HepG2 (cell line): ENCODE measurements around the gene SGPL1. TPM values are rescaled to one million over a fixed set of nuclear protein-coding genes. Genes with fewer than 3 reads are reported as not detected.

Experiments
- ATAC-seq: fragments of 200-7000 bp; cut with Tn5 transposase; 3 replicates; pipeline ENCODE4 v1.9.1; 2020; ENCODE audit warnings: mild to moderate bottlenecking, moderate library complexity
- BruUV-seq: library from RNA; stranded (reverse); fragments of 400-500 nt; replicated peaks from 2 replicates; lab custom pipeline; 2021; lab: Mats Ljungman, UMichigan
- CTCF ChIA-PET: fragments of 300-600 bp; formaldehyde crosslinking; extraction: SDS; loops from one replicate; lab custom pipeline; 2021; ENCODE audit warnings: low total read pairs, inconsistent platforms, low intra/inter-chr PET ratio; lab: Yijun Ruan, JAX
- POLR2A ChIA-PET: fragments of 350-600 bp; sonication (Branson Sonifier 250); formaldehyde crosslinking; loops from one replicate; lab custom pipeline; 2020; ENCODE audit warnings: antibody characterized with exemption, inconsistent platforms; lab: Yijun Ruan, JAX
- DNase-seq: peaks from one replicate; pipeline ENCODE4 v3.0.0-alpha.2; 2015; ENCODE audit warnings: low spot score
- FAIRE-seq: peaks from 3 replicates; lab custom pipeline; 2011; peaks lifted over from hg19 to GRCh38; lab: Jason Lieb, UNC
- H2AFZ ChIP-seq: one replicate; pipeline ENCODE4 v1.6.1; 2011; ENCODE audit warnings: low read length, inconsistent platforms
- H3K27ac ChIP-seq: fragments of 300-600 bp; 3 replicates; pipeline ENCODE4 v1.8.0; 2011; ENCODE audit warnings: mixed run types, mild to moderate bottlenecking, mixed read lengths, low read length, inconsistent platforms; ENCODE audit not compliant: insufficient read depth; ENCODE audit errors: extremely low read length
- H3K27me3 ChIP-seq, 2 experiments: fragments of 200-600 bp in 1 of 2; 2 replicates in 1 of 2; 3 replicates in 1 of 2; pipeline versions ENCODE4 v1.6.0 to v1.8.0; 2011; ENCODE audit warnings: low read length in 2 of 2, mild to moderate bottlenecking in 2 of 2, moderate library complexity in 2 of 2, inconsistent platforms in 1 of 2; ENCODE audit not compliant: insufficient read depth in 2 of 2, control insufficient read depth in 1 of 2
- H3K36me3 ChIP-seq, 2 experiments: fragments of 200-600 bp in 1 of 2; replicated peaks in 1 of 2; 2 replicates in 1 of 2; 3 replicates in 1 of 2; pipeline versions ENCODE4 v1.5.1 to v1.8.0; 2011; ENCODE audit warnings: low read length in 2 of 2, inconsistent platforms in 1 of 2; ENCODE audit not compliant: insufficient read depth in 2 of 2, control insufficient read depth in 1 of 2
- H3K4me1 ChIP-seq: 2 replicates; pipeline ENCODE4 v1.5.1; 2012; ENCODE audit warnings: low read length, inconsistent platforms; ENCODE audit not compliant: insufficient read depth
- H3K4me2 ChIP-seq: 2 replicates; pipeline ENCODE4 v1.6.0; 2011; ENCODE audit warnings: low read depth, low read length, inconsistent platforms
- H3K4me3 ChIP-seq, 3 experiments: fragments of 200-600 bp in 1 of 3; sonication (generic), shearing (Covaris generic) in 1 of 3; replicated peaks in 1 of 3; 2 replicates each; pipeline ENCODE4 v1.5.1; 2011 to 2016; ENCODE audit warnings: low read length in 3 of 3, inconsistent platforms in 2 of 3, low read depth in 2 of 3, mild to moderate bottlenecking in 2 of 3, control low read depth in 1 of 3, mixed read lengths in 1 of 3; ENCODE audit not compliant: insufficient read depth in 1 of 3
- H3K79me2 ChIP-seq: one replicate; pipeline ENCODE4 v1.6.1; 2011; ENCODE audit warnings: low read length, inconsistent platforms; ENCODE audit not compliant: insufficient read depth
- H3K9ac ChIP-seq: 2 replicates; pipeline ENCODE4 v1.6.0; 2011; ENCODE audit warnings: mild to moderate bottlenecking, low read depth, low read length, inconsistent platforms; ENCODE audit not compliant: insufficient read depth
- H3K9me3 ChIP-seq: 2 replicates; pipeline ENCODE4 v1.5.1; 2012; ENCODE audit warnings: mild to moderate bottlenecking, low read length
- H4K20me1 ChIP-seq: 2 replicates; pipeline ENCODE4 v1.6.0; 2011; ENCODE audit warnings: inconsistent platforms, mild to moderate bottlenecking, low read length, moderate library complexity; ENCODE audit not compliant: insufficient read depth
- FOXC1 ChIP-seq: sonication (generic); formaldehyde crosslinking; IDR thresholded peaks from 2 replicates; pipeline ENCODE4 v1.8.0; 2022; ENCODE audit warnings: mild to moderate bottlenecking, missing genetic modification reagents, borderline replicate concordance
- HMG20A ChIP-seq: IDR thresholded peaks from 2 replicates; pipeline ENCODE4 v1.6.1; 2016; ENCODE audit warnings: borderline replicate concordance
- NONO ChIP-seq, 2 experiments: fragments of 450-650 bp in 1 of 2; sonication (generic) in 1 of 2; formaldehyde crosslinking in 1 of 2; IDR thresholded peaks in 1 of 2; conservative IDR thresholded peaks in 1 of 2; 2 replicates each; pipeline versions ENCODE4 v1.6.1 to v1.8.0; 2017 to 2022; ENCODE audit warnings: mild to moderate bottlenecking in 1 of 2, missing genetic modification reagents in 1 of 2, moderate library complexity in 1 of 2
- NR1H2 ChIP-seq: sonication (generic); formaldehyde crosslinking; IDR thresholded peaks from 2 replicates; pipeline ENCODE4 v1.8.1; 2022; ENCODE audit warnings: low read depth, missing genetic modification reagents, borderline replicate concordance
- SPEN ChIP-seq: sonication (generic); formaldehyde crosslinking; IDR thresholded peaks from 2 replicates; pipeline ENCODE4 v1.5.1; 2020; ENCODE audit warnings: low read depth, mild to moderate bottlenecking, missing genetic modification reagents
- ZNF24 ChIP-seq: fragments of 450-650 bp; IDR thresholded peaks from 2 replicates; pipeline ENCODE4 v1.6.1; 2017; ENCODE audit warnings: antibody characterized with exemption, mild to moderate bottlenecking
- ZNF326 ChIP-seq: sonication (generic); formaldehyde crosslinking; IDR thresholded peaks from 2 replicates; pipeline ENCODE4 v1.4.0; 2020; ENCODE audit warnings: missing genetic modification reagents, borderline replicate concordance
- ZNF652 ChIP-seq: IDR thresholded peaks from 2 replicates; pipeline ENCODE4 v1.6.1; 2016; ENCODE audit warnings: low read depth, borderline replicate concordance
- WGBS: methylation state at CpG from one replicate; pipeline ENCODE4 v1.1.6; 2017; ENCODE audit warnings: low lambda C conversion rate; 5-methylcytosine and 5-hydroxymethylcytosine counted together
- in situ Hi-C: cut with HindIII; loops from 2 replicates; pipeline ENCODE4 v1.10.0; 2017; ENCODE audit warnings: low pct_unique_long_range_greater_than_20kb; ENCODE audit not compliant: extremely low pct_ligation_motif_present
- intact Hi-C: fragments of 100-400 bp; cut with micrococcal nuclease; formaldehyde crosslinking; loops from one replicate; pipeline ENCODE4 v1.10.0; 2022; ENCODE audit not compliant: unreplicated experiment
- polyA plus RNA-seq, 8 experiments: library from polyadenylated mRNA; depleted of rRNA in 3 of 8; stranded (reverse) in 7 of 8; unstranded in 1 of 8; fragments of >200 nt; fragmentation: Illumina TruSeq in 4 of 8; extraction: Trizol in 4 of 8; gene quantifications; 2 replicates each; pipeline versions ENCODE4 v1.2.1 to v1.2.3, GENCODE V29; 2011 to 2016; ENCODE audit warnings: low read depth in 4 of 8, missing spikeins in 1 of 8, mixed read lengths in 1 of 8; ENCODE audit not compliant: insufficient read depth in 1 of 8
- total RNA-seq, 5 experiments: library from RNA; depleted of rRNA; stranded (reverse); fragments of >200 nt; fragmentation: Illumina TruSeq; extraction: Trizol; gene quantifications; 2 replicates each; pipeline ENCODE4 v1.2.3, GENCODE V29; 2016; ENCODE audit warnings: low read depth in 1 of 5
- TF ChIP-seq, protein P1 (sequence below): sonication (generic); formaldehyde crosslinking; IDR thresholded peaks from 2 replicates; pipeline ENCODE4 v1.4.0; 2020; ENCODE audit warnings: missing genetic modification reagents
- TF ChIP-seq, protein P2 (sequence below): sonication (generic); formaldehyde crosslinking; IDR thresholded peaks from 2 replicates; pipeline ENCODE4 v1.4.0; 2020; ENCODE audit warnings: missing genetic modification reagents
- TF ChIP-seq, protein P3 (sequence below): IDR thresholded peaks from 2 replicates; pipeline ENCODE4 v1.6.1; 2016; ENCODE audit warnings: low read depth, borderline replicate concordance

SGPL1 gene
- total and polyA plus RNA-seq, 2 of the 13 experiments (the other 11 are each of a cell fraction or from before 2014, with no cell fraction given), result 17.6 to 25.0 TPM

DNA sequence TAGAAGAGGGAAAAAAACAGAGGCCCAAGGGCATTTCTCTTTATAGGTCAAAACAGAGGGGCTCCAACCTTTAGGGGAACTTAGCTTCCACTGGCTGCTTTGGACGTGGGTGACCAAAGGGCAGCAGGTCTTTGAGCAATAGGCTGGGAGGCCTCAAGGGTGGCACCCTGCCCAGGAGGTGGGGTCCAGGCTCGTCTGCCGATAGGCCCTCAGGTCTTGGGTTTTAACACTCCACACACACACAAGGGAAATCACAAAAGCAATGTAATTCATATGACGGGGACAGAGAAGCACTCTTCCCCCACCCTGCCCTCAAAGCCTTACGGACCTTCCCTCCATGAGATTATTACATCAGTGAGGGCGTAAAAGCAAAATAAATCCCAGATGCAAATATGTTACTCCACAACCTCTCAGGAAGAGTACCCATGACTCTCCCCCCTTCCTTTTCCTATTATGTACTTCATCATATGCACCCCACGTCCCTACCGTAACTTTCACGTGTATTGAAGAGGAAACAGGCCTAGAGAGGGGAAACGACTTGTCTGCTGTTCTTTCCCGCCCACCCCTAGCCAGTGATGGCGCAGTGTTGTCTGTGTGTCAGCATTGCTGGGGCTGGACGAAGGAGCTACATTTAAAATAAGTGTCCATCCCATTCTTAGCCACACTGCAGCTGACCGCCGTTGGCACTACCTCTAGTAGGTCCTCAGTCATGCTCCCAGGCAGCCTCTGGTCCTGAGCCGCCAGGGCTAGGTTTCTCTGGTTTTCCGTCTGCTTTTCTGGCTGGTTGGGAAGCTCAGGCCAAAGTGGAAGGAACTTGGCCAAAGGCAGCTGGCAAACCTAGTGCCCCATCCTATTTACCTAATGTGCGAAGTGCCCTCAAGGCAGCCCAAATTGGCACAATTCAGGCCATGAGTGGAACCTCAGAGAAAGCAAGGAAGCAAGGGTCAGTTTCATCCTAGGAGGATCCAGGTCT lies 70.5 kb downstream of the SGPL1 start:
- Histone ChIP-seq H2AFZ (no peak overlapping the region), H3K36me3 (peaks cover 11 to 42% of the 10 kb centered on the region in 2 experiments; a peak in 4 of 5 replicates), H3K79me2 (peaks cover 18% of the 10 kb centered on the region), H3K4me3 (peak overlapping the region in 1 of 3 experiments; percentile 87; a peak in 1 of 6 replicates), H4K20me1 (peaks cover 3% of the 10 kb centered on the region; the same call in 1 of the 2 replicates), H3K27me3 (no peaks in the 10 kb centered on the region; a peak in 1 of 5 replicates), H3K4me1 (peaks cover 44% of the 10 kb centered on the region), H3K9me3 (no peaks in the 10 kb centered on the region), H3K27ac (no peak overlapping the region), H3K9ac (no peak overlapping the region), H3K4me2 (peak overlapping the region; percentile 88; the same call in 1 of the 2 replicates)
- in situ Hi-C loops (loop anchor here (10.0 kb wide), 1 partner anchor 331 kb away; no protein-coding TSS in a partner anchor), intact Hi-C loops (no loop called here)
- BruUV-seq, result no TSS peak
- 96% methylated on average over 18 of the region's 18 CpGs for WGBS
- POLR2A ChIA-PET, result no interaction called here
- no peak for ATAC-seq
- CTCF ChIA-PET, result no interaction called here
- FAIRE-seq, result no peak
- no peak for DNase-seq
- TF ChIP-seq, protein P1, sequence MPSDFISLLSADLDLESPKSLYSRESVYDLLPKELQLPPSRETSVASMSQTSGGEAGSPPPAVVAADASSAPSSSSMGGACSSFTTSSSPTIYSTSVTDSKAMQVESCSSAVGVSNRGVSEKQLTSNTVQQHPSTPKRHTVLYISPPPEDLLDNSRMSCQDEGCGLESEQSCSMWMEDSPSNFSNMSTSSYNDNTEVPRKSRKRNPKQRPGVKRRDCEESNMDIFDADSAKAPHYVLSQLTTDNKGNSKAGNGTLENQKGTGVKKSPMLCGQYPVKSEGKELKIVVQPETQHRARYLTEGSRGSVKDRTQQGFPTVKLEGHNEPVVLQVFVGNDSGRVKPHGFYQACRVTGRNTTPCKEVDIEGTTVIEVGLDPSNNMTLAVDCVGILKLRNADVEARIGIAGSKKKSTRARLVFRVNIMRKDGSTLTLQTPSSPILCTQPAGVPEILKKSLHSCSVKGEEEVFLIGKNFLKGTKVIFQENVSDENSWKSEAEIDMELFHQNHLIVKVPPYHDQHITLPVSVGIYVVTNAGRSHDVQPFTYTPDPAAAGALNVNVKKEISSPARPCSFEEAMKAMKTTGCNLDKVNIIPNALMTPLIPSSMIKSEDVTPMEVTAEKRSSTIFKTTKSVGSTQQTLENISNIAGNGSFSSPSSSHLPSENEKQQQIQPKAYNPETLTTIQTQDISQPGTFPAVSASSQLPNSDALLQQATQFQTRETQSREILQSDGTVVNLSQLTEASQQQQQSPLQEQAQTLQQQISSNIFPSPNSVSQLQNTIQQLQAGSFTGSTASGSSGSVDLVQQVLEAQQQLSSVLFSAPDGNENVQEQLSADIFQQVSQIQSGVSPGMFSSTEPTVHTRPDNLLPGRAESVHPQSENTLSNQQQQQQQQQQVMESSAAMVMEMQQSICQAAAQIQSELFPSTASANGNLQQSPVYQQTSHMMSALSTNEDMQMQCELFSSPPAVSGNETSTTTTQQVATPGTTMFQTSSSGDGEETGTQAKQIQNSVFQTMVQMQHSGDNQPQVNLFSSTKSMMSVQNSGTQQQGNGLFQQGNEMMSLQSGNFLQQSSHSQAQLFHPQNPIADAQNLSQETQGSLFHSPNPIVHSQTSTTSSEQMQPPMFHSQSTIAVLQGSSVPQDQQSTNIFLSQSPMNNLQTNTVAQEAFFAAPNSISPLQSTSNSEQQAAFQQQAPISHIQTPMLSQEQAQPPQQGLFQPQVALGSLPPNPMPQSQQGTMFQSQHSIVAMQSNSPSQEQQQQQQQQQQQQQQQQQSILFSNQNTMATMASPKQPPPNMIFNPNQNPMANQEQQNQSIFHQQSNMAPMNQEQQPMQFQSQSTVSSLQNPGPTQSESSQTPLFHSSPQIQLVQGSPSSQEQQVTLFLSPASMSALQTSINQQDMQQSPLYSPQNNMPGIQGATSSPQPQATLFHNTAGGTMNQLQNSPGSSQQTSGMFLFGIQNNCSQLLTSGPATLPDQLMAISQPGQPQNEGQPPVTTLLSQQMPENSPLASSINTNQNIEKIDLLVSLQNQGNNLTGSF, result no peak
- TF ChIP-seq SPEN (CRISPR knock-in tag) (no peak), NR1H2 (CRISPR knock-in tag) (no peak), ZNF326 (CRISPR knock-in tag) (no peak), ZNF24 (no peak), FOXC1 (CRISPR knock-in tag) (no peak), NONO (IDR thresholded peaks at IDR 0.05) (no peak), NONO (CRISPR knock-in tag; conservative IDR thresholded peaks at IDR 0.05) (no peak), HMG20A (CRISPR knock-in tag) (no peak), ZNF652 (CRISPR knock-in tag) (no peak)
- TF ChIP-seq, protein P2, sequence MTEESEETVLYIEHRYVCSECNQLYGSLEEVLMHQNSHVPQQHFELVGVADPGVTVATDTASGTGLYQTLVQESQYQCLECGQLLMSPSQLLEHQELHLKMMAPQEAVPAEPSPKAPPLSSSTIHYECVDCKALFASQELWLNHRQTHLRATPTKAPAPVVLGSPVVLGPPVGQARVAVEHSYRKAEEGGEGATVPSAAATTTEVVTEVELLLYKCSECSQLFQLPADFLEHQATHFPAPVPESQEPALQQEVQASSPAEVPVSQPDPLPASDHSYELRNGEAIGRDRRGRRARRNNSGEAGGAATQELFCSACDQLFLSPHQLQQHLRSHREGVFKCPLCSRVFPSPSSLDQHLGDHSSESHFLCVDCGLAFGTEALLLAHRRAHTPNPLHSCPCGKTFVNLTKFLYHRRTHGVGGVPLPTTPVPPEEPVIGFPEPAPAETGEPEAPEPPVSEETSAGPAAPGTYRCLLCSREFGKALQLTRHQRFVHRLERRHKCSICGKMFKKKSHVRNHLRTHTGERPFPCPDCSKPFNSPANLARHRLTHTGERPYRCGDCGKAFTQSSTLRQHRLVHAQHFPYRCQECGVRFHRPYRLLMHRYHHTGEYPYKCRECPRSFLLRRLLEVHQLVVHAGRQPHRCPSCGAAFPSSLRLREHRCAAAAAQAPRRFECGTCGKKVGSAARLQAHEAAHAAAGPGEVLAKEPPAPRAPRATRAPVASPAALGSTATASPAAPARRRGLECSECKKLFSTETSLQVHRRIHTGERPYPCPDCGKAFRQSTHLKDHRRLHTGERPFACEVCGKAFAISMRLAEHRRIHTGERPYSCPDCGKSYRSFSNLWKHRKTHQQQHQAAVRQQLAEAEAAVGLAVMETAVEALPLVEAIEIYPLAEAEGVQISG (CRISPR knock-in tag), result no peak
- TF ChIP-seq, protein P3, sequence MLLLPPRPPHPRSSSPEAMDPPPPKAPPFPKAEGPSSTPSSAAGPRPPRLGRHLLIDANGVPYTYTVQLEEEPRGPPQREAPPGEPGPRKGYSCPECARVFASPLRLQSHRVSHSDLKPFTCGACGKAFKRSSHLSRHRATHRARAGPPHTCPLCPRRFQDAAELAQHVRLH (CRISPR knock-in tag), result no peak
